Gastrocnemius medialis (tissue), 4 donors: ENCODE data around the gene DGKG. TPM values are rescaled to one million over a fixed set of nuclear protein-coding genes. Genes with fewer than 3 reads are reported as not detected.
A peak's percentile ranks its signal among the peaks of the same experiment; 100 is the strongest.

Source experiments
- ATAC-seq, 2 donors: fragments of 150-250 bp; one replicate each; pipeline ENCODE4 v1.9.1; 2016
- DNase-seq, 2 donors: peaks; one replicate each; pipeline ENCODE4 v3.0.0-alpha.2; 2019
- H3K27ac ChIP-seq, 4 donors: fragments of 200-600 bp; sonication (generic); 1 replicate in 1 of 4; 2 replicates in 3 of 4; pipeline ENCODE4 v1.5.1; 2016 to 2018; ENCODE audit warnings: mild to moderate bottlenecking in 2 of 4, moderate library complexity in 1 of 4
- H3K27me3 ChIP-seq, 3 donors: fragments of 200-600 bp; sonication (generic) in 2 of 3; 1 replicate in 1 of 3; 2 replicates in 2 of 3; pipeline versions ENCODE4 v1.5.1 to v1.6.0; 2016 to 2019; ENCODE audit warnings: mild to moderate bottlenecking in 1 of 3, moderate library complexity in 1 of 3
- H3K36me3 ChIP-seq, 2 donors: fragments of 200-600 bp; sonication (generic) in 1 of 2; one replicate each; pipeline ENCODE4 v1.5.1; 2017 to 2018
- H3K4me1 ChIP-seq, 2 donors: fragments of 200-600 bp; sonication (generic) in 1 of 2; one replicate each; pipeline ENCODE4 v1.5.1; 2016 to 2017; ENCODE audit warnings: mild to moderate bottlenecking in 2 of 2
- H3K4me3 ChIP-seq, 4 donors: fragments of 200-600 bp; sonication (generic) in 3 of 4; 1 replicate in 1 of 4; 2 replicates in 3 of 4; pipeline ENCODE4 v1.5.1; 2016 to 2019; ENCODE audit warnings: mild to moderate bottlenecking in 2 of 4
- H3K9me3 ChIP-seq, 3 donors: fragments of 200-600 bp; sonication (generic) in 2 of 3; 1 replicate in 1 of 3; 2 replicates in 2 of 3; pipeline ENCODE4 v1.5.1; 2016 to 2019
- POLR2A ChIP-seq, 2 donors: fragments of 450-650 bp; IDR thresholded peaks; one replicate each; pipeline ENCODE4 v1.6.1; 2017; ENCODE audit warnings: antibody characterized with exemption in 2 of 2, mild to moderate bottlenecking in 2 of 2, moderate library complexity in 2 of 2
- in situ Hi-C, 4 donors: fragments of 200-750 bp; cut with MboI; loops; one replicate each; pipeline versions ENCODE4 v1.15.0 to v1.8.0; 2017; ENCODE audit warnings: low sequenced_read_pairs in 4 of 4
- intact Hi-C: fragments of 100-400 bp; cut with DNase I; formaldehyde crosslinking; loops from one replicate; pipeline ENCODE4 v1.15.1; 2023; ENCODE audit warnings: low total_unique reads
- total RNA-seq, 4 donors: library from RNA; depleted of rRNA; stranded (reverse); fragments of >200 nt; gene quantifications; one replicate each; pipeline versions ENCODE4 v1.1.0 to v1.2.3, GENCODE V29; 2016
- TF ChIP-seq, protein P1 (sequence below), 5 experiments: fragments of 450-650 bp in 3 of 5; fragments of 200-600 bp in 2 of 5; sonication (generic) in 2 of 5; IDR thresholded peaks in 4 of 5; conservative IDR thresholded peaks in 1 of 5; 1 replicate in 4 of 5; 2 replicates in 1 of 5; pipeline ENCODE4 v1.5.1; 2016 to 2019; ENCODE audit warnings: antibody characterized with exemption in 5 of 5, mild to moderate bottlenecking in 3 of 5, moderate library complexity in 3 of 5

The DGKG gene
- total RNA-seq, 4 donors from 2014 or later, result 5.0 to 11.2 (median 7.7) TPM

DNA sequence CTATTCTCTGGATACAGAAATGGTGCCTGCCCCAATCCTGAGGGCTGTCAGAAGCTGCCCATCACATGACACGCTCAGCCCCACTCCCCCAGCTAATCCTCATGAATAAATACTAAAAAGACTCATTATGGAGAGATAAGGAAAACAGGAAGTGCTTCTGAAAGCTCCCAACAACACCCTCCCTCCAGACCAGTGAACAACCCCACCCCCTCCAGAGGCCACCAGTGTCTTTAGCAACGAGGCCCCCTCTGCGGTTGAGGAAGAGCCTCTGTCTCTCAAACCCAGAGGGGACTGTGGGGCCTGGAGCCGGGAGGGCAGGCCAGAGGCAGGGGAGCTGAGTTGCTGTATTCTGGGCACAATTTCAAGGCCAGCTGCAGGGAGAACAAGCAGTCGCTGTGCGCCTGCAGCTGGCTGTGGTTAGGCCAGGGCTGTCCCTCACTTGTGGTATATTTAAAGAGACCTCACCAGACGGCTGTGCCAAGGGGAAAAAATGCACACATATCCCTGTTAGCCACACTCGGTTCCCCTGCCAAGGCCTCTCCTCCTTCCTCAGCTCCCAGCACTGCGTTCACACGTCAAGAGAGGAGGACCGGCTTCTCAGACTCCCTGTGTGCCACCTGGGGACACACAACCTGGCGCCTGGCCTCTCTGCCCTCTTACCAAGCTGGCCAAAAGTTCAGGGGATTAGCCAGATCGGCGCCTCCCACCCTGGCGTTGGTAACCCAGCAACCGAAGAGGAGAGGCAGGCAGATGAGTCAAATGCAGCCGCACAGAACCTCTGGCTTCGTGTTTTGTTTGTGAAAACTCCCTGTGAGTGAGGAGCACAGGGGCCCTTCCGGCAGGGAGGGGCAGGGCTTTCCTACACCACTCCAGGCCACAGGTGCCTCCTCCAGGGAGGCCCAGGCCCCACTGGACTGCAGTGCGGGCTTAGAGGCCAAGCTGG lies 152.0 kb downstream of the DGKG start:
- H3K36me3 ChIP-seq, result no peaks in the 10 kb centered on the region
- TF ChIP-seq, protein P1, sequence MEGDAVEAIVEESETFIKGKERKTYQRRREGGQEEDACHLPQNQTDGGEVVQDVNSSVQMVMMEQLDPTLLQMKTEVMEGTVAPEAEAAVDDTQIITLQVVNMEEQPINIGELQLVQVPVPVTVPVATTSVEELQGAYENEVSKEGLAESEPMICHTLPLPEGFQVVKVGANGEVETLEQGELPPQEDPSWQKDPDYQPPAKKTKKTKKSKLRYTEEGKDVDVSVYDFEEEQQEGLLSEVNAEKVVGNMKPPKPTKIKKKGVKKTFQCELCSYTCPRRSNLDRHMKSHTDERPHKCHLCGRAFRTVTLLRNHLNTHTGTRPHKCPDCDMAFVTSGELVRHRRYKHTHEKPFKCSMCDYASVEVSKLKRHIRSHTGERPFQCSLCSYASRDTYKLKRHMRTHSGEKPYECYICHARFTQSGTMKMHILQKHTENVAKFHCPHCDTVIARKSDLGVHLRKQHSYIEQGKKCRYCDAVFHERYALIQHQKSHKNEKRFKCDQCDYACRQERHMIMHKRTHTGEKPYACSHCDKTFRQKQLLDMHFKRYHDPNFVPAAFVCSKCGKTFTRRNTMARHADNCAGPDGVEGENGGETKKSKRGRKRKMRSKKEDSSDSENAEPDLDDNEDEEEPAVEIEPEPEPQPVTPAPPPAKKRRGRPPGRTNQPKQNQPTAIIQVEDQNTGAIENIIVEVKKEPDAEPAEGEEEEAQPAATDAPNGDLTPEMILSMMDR (IDR thresholded peaks at IDR 0.05 in 4 of 5, conservative IDR thresholded peaks at IDR 0.05 in 1 of 5), result no peak
- no peak for TF ChIP-seq POLR2A (IDR thresholded peaks at IDR 0.05)
- no peaks in the 10 kb centered on the region for H3K9me3 ChIP-seq
- H3K4me1 ChIP-seq, result peaks cover 14 to 21% of the 10 kb centered on the region in 2 donors
- in situ Hi-C loops (no loop called here), intact Hi-C loops (no loop called here)
- no peaks in the 10 kb centered on the region for H3K27me3 ChIP-seq
- H3K27ac ChIP-seq, result peak overlapping the region; percentile 49 to 70 (median 60)
- DNase-seq (peak; percentile 23 to 45), ATAC-seq (peak; percentile 55 to 72)
- H3K4me3 ChIP-seq, result no peak overlapping the region

DNA sequence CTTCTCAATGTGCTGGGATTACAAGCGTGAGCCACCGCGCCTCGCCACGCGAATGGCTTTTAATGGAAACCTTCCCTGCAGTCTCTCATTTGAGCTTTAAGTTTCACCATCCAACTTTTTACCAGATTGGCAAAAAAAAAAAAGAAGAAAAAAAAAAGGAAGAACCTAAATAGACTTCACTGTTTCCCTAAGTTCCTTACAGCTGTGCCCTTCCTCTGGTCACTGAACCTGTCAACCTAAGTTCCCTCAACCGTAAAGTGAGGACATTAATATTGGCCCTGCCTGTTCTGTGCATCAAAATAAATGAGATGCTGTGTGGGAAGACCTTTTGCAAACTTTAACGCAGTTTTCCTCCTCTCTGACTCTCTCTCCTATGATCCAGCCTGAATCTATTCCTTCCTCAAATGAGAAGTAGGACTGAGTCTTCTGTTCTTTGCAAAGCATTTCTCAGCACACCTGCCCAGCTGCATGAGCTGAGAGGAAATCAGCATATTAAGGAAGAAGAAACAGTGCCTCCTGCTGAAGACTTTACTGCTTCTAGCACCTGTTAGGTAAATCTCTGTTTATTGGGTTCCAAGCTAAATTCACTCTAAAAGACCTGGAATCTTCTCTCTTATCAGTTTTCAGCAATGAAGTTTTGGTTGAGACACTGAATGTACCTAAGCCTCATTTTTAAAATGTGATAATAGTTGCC lies 153.6 kb downstream of the DGKG start:
- peaks cover 14 to 15% of the 10 kb centered on the region in 2 donors for H3K4me1 ChIP-seq
- in situ Hi-C loops (no loop called here), intact Hi-C loops (no loop called here)
- no peaks in the 10 kb centered on the region for H3K36me3 ChIP-seq
- no peak overlapping the region for H3K4me3 ChIP-seq
- H3K27ac ChIP-seq, result no peak overlapping the region
- ATAC-seq (no peak), DNase-seq (no peak)
- no peak for TF ChIP-seq POLR2A (IDR thresholded peaks at IDR 0.05)
- TF ChIP-seq, protein P1 (IDR thresholded peaks at IDR 0.05 in 4 of 5, conservative IDR thresholded peaks at IDR 0.05 in 1 of 5), result no peak
- no peaks in the 10 kb centered on the region for H3K27me3 ChIP-seq
- H3K9me3 ChIP-seq, result no peaks in the 10 kb centered on the region

DNA sequence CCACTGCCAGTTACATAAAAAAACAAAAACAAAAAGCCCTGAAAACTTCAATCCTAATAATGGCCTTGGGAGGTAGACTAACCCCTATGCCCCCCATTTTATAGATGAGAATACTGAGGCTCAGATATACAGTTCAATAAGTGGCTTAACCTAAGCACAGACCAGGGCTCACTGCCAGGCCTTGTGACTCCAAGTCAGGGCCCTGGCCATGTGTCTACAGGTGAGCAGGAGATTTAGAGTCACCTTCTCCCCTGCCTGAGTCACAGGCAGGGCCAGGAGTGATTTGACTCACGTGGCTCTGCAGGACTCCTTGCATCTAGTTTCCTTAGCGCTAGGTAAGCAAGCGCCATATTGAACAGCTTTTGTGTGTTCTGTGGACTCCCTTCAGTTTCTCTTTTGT lies 154.5 kb downstream of the DGKG start:
- in situ Hi-C loops (no loop called here), intact Hi-C loops (no loop called here)
- Histone ChIP-seq H3K4me3 (no peak overlapping the region), H3K4me1 (peaks cover 13 to 14% of the 10 kb centered on the region in 2 donors), H3K9me3 (no peaks in the 10 kb centered on the region), H3K36me3 (no peaks in the 10 kb centered on the region), H3K27ac (no peak overlapping the region), H3K27me3 (no peaks in the 10 kb centered on the region)
- TF ChIP-seq, protein P1 (IDR thresholded peaks at IDR 0.05 in 4 of 5, conservative IDR thresholded peaks at IDR 0.05 in 1 of 5), result no peak
- no peak for TF ChIP-seq POLR2A (IDR thresholded peaks at IDR 0.05)
- ATAC-seq, result no peak
- DNase-seq, result no peak

DNA sequence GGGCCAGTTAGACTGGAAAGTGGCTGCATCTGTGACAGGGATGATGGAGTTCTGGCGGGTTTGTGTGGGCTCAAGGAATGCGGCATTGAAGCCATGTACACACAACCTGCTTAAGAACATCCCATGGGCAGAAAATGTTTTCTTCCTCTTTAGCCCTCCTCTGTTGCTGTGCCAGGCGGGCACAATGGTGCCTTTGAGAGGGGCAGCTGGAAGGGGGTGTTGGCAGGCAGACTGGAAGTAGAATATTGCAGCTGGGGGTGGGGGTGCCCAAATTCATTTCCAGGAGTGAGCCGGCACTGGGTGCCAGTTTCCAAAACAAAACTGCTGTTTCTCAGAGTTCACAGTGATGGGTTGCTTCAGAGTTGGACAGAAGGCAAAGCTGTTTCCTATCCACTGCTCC lies 161.3 kb downstream of the DGKG start:
- no peak for DNase-seq
- Histone ChIP-seq H3K27ac (no peak overlapping the region), H3K4me3 (no peak overlapping the region), H3K36me3 (no peaks in the 10 kb centered on the region), H3K4me1 (no peaks in the 10 kb centered on the region), H3K9me3 (no peaks in the 10 kb centered on the region), H3K27me3 (peaks cover 0 to under 1% (median 0%) of the 10 kb centered on the region in 3 donors)
- intact Hi-C loops, result no loop called here
- in situ Hi-C loops, result no loop called here
- TF ChIP-seq POLR2A (IDR thresholded peaks at IDR 0.05), result no peak
- TF ChIP-seq, protein P1 (IDR thresholded peaks at IDR 0.05 in 4 of 5, conservative IDR thresholded peaks at IDR 0.05 in 1 of 5), result no peak
- ATAC-seq, result no peak
